DND-41 (cell line): Measurements from ENCODE around the gene CAPN1.
"Not testable (repeated sequence)": the region's sequence is repeated elsewhere in the genome, so short reads cannot be mapped to it uniquely, and the experiment has no call there.

Source experiments
- ATAC-seq: fragments of 200-7000 bp; cut with Tn5 transposase; 3 replicates; pipeline ENCODE4 v1.9.1; 2021; ENCODE audit warnings: low read depth; ENCODE audit not compliant: insufficient read depth
- DNase-seq: peaks from one replicate; pipeline ENCODE4 v3.0.0-alpha.2; 2020
- H2AFZ ChIP-seq: 2 replicates; pipeline ENCODE4 v1.6.0; 2012; ENCODE audit warnings: low read depth, low read length
- H3K27ac ChIP-seq: 2 replicates; pipeline ENCODE4 v1.5.1; 2012; ENCODE audit warnings: low read length, inconsistent platforms
- H3K27me3 ChIP-seq: fragments of 200-600 bp; sonication (generic); 2 replicates; pipeline ENCODE4 v1.6.0; 2012; ENCODE audit warnings: low read length, mild to moderate bottlenecking, inconsistent platforms; ENCODE audit not compliant: insufficient read depth, poor library complexity
- H3K36me3 ChIP-seq: 2 replicates; pipeline ENCODE4 v1.5.1; 2012; ENCODE audit warnings: low read length, inconsistent platforms; ENCODE audit not compliant: insufficient read depth
- H3K4me1 ChIP-seq: 2 replicates; pipeline ENCODE4 v1.5.1; 2012; ENCODE audit warnings: mild to moderate bottlenecking, low read length; ENCODE audit not compliant: insufficient read depth
- H3K4me2 ChIP-seq: 2 replicates; pipeline ENCODE4 v1.6.0; 2012; ENCODE audit warnings: mild to moderate bottlenecking, moderate library complexity, low read length, inconsistent platforms; ENCODE audit not compliant: insufficient read depth
- H3K4me3 ChIP-seq, 2 experiments: fragments of 200-600 bp in 1 of 2; shearing (Covaris generic) in 1 of 2; 2 replicates each; pipeline ENCODE4 v1.5.1; 2012 to 2016; ENCODE audit warnings: inconsistent platforms in 2 of 2, low read length in 2 of 2, mild to moderate bottlenecking in 2 of 2, low read depth in 1 of 2, moderate library complexity in 1 of 2
- H3K79me2 ChIP-seq: 2 replicates; pipeline ENCODE4 v1.6.0; 2012; ENCODE audit warnings: low read length, inconsistent platforms; ENCODE audit not compliant: insufficient read depth
- H3K9ac ChIP-seq: 2 replicates; pipeline ENCODE4 v1.6.0; 2012; ENCODE audit warnings: low read depth, mild to moderate bottlenecking, inconsistent platforms, low read length, moderate library complexity
- H3K9me3 ChIP-seq: 2 replicates; pipeline ENCODE4 v1.5.1; 2012; ENCODE audit warnings: low read length, moderate library complexity, mild to moderate bottlenecking, inconsistent platforms; ENCODE audit not compliant: insufficient read depth, severe bottlenecking
- H4K20me1 ChIP-seq: 2 replicates; pipeline ENCODE4 v1.6.0; 2012; ENCODE audit warnings: low read length; ENCODE audit not compliant: insufficient read depth
- EZH2 ChIP-seq: IDR thresholded peaks from 3 replicates; pipeline ENCODE4 v1.6.1; 2012; ENCODE audit warnings: borderline replicate concordance, low read depth, mild to moderate bottlenecking, moderate library complexity, low read length, inconsistent platforms; ENCODE audit not compliant: severe bottlenecking
- TF ChIP-seq, protein P1 (sequence below): IDR thresholded peaks from 2 replicates; pipeline ENCODE4 v1.5.1; 2012; ENCODE audit warnings: borderline replicate concordance, low read length, moderate library complexity, mild to moderate bottlenecking; ENCODE audit not compliant: poor library complexity, severe bottlenecking; ENCODE audit errors: extremely low read depth

Gene CAPN1

DNA sequence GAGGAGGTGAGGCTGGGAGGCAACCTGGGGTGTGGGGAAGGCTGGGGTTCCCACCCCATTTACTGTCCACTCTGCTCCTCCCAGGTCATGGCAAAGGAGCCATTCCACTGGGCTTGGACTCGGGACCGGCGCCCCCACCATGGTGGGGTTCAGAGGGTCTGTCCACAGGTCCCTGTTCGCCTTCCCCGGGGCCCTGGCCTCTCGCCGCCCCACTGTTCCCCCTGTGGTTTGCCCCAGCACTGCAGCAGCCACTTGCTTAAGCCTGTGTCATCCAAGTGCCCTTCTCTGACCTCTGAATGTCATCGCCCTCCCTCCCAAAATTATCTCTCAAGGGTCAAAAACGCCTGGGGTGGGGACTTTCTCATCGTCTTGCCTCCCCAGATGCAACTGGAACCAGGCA lies 9.1 kb upstream of the CAPN1 start:
- Histone ChIP-seq H3K4me2 (no peak overlapping the region), H3K9ac (no peak overlapping the region), H3K27me3 (no peaks in the 10 kb centered on the region), H3K79me2 (no peaks in the 10 kb centered on the region), H4K20me1 (no peaks in the 10 kb centered on the region), H3K27ac (no peak overlapping the region), H2AFZ (no peak overlapping the region), H3K9me3 (no peaks in the 10 kb centered on the region), H3K4me1 (no peaks in the 10 kb centered on the region), H3K4me3 (no peak overlapping the region), H3K36me3 (no peaks in the 10 kb centered on the region)
- TF ChIP-seq, protein P1, sequence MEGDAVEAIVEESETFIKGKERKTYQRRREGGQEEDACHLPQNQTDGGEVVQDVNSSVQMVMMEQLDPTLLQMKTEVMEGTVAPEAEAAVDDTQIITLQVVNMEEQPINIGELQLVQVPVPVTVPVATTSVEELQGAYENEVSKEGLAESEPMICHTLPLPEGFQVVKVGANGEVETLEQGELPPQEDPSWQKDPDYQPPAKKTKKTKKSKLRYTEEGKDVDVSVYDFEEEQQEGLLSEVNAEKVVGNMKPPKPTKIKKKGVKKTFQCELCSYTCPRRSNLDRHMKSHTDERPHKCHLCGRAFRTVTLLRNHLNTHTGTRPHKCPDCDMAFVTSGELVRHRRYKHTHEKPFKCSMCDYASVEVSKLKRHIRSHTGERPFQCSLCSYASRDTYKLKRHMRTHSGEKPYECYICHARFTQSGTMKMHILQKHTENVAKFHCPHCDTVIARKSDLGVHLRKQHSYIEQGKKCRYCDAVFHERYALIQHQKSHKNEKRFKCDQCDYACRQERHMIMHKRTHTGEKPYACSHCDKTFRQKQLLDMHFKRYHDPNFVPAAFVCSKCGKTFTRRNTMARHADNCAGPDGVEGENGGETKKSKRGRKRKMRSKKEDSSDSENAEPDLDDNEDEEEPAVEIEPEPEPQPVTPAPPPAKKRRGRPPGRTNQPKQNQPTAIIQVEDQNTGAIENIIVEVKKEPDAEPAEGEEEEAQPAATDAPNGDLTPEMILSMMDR, result no peak
- no peak for TF ChIP-seq EZH2
- ATAC-seq, result no peak
- DNase-seq, result no peak

DNA sequence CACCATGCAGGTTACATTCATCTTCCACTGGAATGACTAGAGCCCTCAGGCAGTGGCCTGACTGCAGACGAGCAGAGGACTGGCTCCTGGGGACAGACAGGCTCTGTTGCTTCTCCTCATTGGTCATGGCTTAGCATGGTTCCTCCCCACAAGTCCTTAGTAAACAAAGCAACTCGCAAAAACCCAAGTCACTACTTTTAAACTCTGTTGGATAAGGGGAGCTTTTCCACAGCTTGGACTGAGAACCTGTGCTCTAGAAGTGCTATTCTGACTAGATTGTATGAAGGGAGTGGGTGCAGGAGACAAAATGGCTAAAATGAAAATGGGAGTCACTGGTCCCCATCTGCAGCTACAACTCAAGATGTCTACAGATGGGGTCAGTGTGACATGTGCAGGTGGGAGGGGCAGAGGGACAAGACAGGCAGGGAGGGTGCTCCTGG lies 7.1 kb upstream of the CAPN1 start:
- H3K36me3 ChIP-seq, H3K79me2 ChIP-seq, H3K27ac ChIP-seq, H3K4me3 ChIP-seq, H3K9ac ChIP-seq, H3K9me3 ChIP-seq, DNase-seq, H4K20me1 ChIP-seq, ATAC-seq, H3K27me3 ChIP-seq, H3K4me1 ChIP-seq, H2AFZ ChIP-seq, H3K4me2 ChIP-seq: not testable (repeated sequence)

DNA sequence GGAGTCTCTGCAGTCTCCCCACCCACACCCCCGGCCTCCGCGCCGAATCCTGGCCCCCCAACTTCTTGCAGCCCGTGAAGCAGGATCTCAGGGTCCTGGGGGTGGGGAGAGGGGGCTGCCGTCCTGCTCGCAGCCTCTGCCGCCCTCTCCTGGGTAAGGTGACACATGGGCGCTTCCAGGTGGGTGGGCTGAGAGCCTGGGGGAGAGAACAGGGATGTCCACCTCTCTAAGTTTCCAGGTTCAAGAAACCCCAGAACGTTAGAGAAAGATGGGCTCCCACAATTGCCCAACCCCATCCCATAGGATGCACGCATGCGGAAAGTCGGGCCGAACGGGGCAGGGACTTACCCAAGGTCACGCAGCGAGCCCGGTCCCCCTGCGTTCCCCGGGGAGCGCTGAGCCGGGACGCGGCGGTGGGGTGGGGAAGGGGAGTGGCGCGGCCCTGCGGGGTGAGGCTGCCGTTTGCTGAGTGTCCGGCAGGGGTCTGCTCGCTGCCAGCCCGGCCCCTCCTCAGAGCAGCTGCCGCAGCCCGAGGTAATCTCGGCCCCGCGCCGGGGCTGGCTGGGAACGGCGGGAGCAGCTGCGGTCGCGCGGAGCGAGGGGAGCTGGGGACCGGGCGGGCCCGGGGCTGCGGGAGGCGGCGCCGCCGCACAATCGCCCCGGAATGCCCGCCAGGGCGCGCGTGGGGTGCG lies 705 bp upstream of the CAPN1 start:
- peak overlapping the region; percentile 69 to 92; a peak in 3 of 4 replicates for H3K4me3 ChIP-seq
- H2AFZ ChIP-seq, result peak overlapping the region; percentile 79
- H3K4me2 ChIP-seq, result peak overlapping the region; percentile 88
- H3K4me1 ChIP-seq, result peaks cover 25% of the 10 kb centered on the region
- peaks cover 9% of the 10 kb centered on the region for H3K27me3 ChIP-seq
- no peaks in the 10 kb centered on the region for H3K9me3 ChIP-seq
- no peak overlapping the region; the same call in 1 of the 2 replicates for H3K27ac ChIP-seq
- ATAC-seq (peak; percentile 60), DNase-seq (peak; percentile 61)
- H4K20me1 ChIP-seq, result no peaks in the 10 kb centered on the region
- H3K79me2 ChIP-seq, result peaks cover 18% of the 10 kb centered on the region
- peak; percentile 87 for TF ChIP-seq EZH2
- TF ChIP-seq, protein P1, result peak; percentile 58
- peak overlapping the region; percentile 95 for H3K9ac ChIP-seq
- peaks cover 13% of the 10 kb centered on the region for H3K36me3 ChIP-seq

DNA sequence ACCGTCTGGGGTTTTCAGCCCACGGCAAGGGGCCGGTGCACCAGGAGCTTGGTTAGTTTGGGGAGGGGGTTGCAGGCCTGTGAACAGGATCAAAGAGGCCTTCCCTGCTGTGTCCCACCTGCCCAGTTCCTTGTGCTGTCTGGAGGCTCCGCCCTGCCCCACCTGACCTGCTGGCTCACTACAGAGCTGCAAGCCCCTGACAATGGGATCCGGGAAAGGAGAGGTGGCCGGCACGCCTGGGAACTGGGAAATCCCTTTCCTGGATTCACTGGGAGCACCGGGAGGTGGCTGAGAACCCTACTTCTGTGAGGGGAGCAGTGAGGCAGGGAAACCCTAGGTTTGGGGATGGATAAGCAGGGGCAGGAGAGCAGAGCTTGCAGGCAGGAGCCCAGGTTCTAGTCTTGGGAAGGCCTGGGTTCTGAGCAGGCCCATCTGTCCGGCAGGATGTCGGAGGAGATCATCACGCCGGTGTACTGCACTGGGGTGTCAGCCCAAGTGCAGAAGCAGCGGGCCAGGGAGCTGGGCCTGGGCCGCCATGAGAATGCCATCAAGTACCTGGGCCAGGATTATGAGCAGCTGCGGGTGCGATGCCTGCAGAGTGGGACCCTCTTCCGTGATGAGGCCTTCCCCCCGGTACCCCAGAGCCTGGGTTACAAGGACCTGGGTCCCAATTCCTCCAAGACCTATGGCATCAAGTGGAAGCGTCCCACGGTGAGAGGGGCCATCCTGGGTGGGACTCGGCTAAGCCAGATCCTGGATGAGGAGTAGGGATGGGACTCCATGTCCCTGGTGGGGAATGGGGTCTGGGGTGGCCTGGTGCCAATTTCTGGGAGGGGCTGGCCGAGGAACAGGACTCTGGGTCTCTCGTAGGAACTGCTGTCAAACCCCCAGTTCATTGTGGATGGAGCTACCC lies 786 bp downstream of the CAPN1 start:
- Histone ChIP-seq H3K9me3 (no peaks in the 10 kb centered on the region), H3K27ac (peak overlapping the region; percentile 73), H4K20me1 (no peaks in the 10 kb centered on the region; the same call in 1 of the 2 replicates), H3K4me3 (peak overlapping the region; percentile 69 to 92), H2AFZ (peak overlapping the region; percentile 79), H3K36me3 (peaks cover 27% of the 10 kb centered on the region), H3K79me2 (peaks cover 18% of the 10 kb centered on the region), H3K4me1 (peaks cover 25% of the 10 kb centered on the region), H3K9ac (peak overlapping the region; percentile 95), H3K27me3 (peaks cover 9% of the 10 kb centered on the region), H3K4me2 (peak overlapping the region; percentile 88)
- ATAC-seq (peak; percentile 10; the same call in 2 of the 3 replicates), DNase-seq (peak; percentile 20)
- TF ChIP-seq EZH2, result no peak
- TF ChIP-seq, protein P1, result no peak
